ENCODE measurements around the gene GHRH.

Gene GHRH

GRCh38 chr20:37257988-37258387, 3.6 kb downstream of the GHRH start:
- no peak for DNase-seq (ENCODE audit: extremely low read depth, low read depth)
- H3K4me3 ChIP-seq (replicated peaks; ENCODE audit: low read depth, low read length): no peak overlapping the region
- TF ChIP-seq CTCF (IDR thresholded peaks at IDR 0.05; ENCODE audit: low read depth, low read length, missing control alignments): no peak

GRCh38 chr20:37257530-37257929, 4.1 kb downstream of the GHRH start:
- no peak for TF ChIP-seq CTCF (IDR thresholded peaks at IDR 0.05; ENCODE audit: low read depth, low read length, missing control alignments)

GRCh38 chr20:37256286-37256685, 5.3 kb downstream of the GHRH start:
- DNase-seq (ENCODE audit: extremely low read depth, low read depth): no peak

More at GRCh38 chr20:37257530-37257929, 4.1 kb downstream of the GHRH start:
- H3K4me3 ChIP-seq (replicated peaks; ENCODE audit: low read depth, low read length): no peak overlapping the region
- DNase-seq (ENCODE audit: extremely low read depth, low read depth): no peak

GRCh38 chr20:37254114-37254878, 7.3 kb downstream of the GHRH start:
- no peak for DNase-seq (ENCODE audit: extremely low read depth, low read depth)
- no peak overlapping the region for H3K4me3 ChIP-seq (replicated peaks; ENCODE audit: low read depth, low read length)
- TF ChIP-seq CTCF (IDR thresholded peaks at IDR 0.05; ENCODE audit: low read depth, low read length, missing control alignments): no peak

More at GRCh38 chr20:37256286-37256685, 5.3 kb downstream of the GHRH start:
- no peak overlapping the region for H3K4me3 ChIP-seq (replicated peaks; ENCODE audit: low read depth, low read length)
- no peak for TF ChIP-seq CTCF (IDR thresholded peaks at IDR 0.05; ENCODE audit: low read depth, low read length, missing control alignments)

DNA sequence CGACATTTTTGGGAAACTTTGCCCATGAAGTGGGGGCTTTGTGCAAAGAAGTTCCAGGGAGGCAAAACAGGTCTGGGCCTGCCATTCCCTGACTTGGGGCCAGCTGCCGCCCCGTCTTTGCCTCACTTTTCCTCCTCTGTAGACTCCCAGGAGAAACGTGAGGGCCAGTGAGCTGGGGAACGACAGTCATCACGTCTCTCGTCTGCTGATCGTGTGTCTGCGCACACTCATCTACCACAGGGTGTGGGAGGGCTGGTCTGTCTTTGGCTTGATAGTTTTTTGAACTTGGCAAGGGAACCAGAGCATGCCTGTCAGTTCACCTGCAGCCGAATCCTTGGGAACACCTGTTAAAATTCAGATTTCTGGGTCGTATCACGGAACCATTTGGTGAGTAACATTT, 8.5 kb downstream of the GHRH start:
- no peak overlapping the region for H3K4me3 ChIP-seq (replicated peaks; ENCODE audit: low read depth, low read length)
- no peak for TF ChIP-seq CTCF (IDR thresholded peaks at IDR 0.05; ENCODE audit: low read depth, low read length, missing control alignments)
- no peak for DNase-seq (ENCODE audit: extremely low read depth, low read depth)

DNA sequence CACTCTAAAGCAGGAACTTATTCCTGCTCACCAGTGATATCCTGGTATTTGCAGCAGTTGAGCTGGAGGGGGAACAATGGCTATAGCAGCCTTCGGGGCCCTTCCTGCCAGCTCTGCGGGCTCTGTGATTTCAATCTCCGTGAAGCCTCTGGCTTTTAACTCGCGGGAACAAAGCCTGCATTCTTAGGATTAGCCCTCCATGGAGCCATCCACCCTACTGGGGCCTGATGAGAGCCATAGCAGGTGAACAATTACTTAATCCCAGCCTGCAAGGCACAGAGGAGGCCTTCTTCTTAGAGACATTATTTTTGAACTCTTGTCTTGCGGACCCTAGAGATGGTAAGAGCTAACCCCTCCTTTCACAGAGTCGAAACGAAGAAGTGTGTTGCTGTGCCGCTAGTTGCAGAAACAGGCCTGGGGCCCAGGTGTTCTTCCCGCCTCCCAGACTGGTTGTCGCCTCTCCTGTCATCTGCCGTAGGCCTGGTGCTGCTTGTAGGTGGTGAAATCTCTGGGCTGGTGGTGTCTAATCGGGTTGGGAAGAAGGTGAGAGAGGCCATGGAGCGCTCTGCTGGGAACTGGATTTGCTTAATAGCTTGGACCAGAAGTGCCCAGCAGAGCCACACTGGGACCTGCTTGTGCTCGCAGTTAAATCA, 9.7 kb downstream of the GHRH start:
- no peak for TF ChIP-seq CTCF (IDR thresholded peaks at IDR 0.05; ENCODE audit: low read depth, low read length, missing control alignments)
- no peak overlapping the region for H3K4me3 ChIP-seq (replicated peaks; ENCODE audit: low read depth, low read length)
- DNase-seq (ENCODE audit: extremely low read depth, low read depth): no peak
